Mesendoderm (in vitro differentiated cells): ENCODE data around the gene SPAG8.

Experiments used
- DNase-seq: peaks from one replicate; pipeline ENCODE4 v3.0.0; 2013
- H2AK5ac ChIP-seq: 2 replicates; pipeline ENCODE4 v1.6.1; 2013; ENCODE audit warnings: low read length, inconsistent platforms
- H2BK120ac ChIP-seq: 2 replicates; pipeline ENCODE4 v1.6.1; 2013; ENCODE audit warnings: low read depth, mild to moderate bottlenecking, low read length, moderate library complexity, mixed read lengths
- H2BK15ac ChIP-seq: replicated peaks from 2 replicates; pipeline ENCODE4 v1.6.1; 2013; ENCODE audit warnings: low read depth, mild to moderate bottlenecking, moderate library complexity
- H2BK5ac ChIP-seq: 2 replicates; pipeline ENCODE4 v1.6.1; 2013; ENCODE audit warnings: low read length, inconsistent platforms
- H3K18ac ChIP-seq: 2 replicates; pipeline ENCODE4 v1.6.1; 2013; ENCODE audit warnings: mild to moderate bottlenecking, low read length, mixed read lengths
- H3K23ac ChIP-seq: one replicate; pipeline ENCODE4 v1.6.1; 2013; ENCODE audit warnings: low read length
- H3K27ac ChIP-seq: 2 replicates; pipeline ENCODE4 v1.5.1; 2013; ENCODE audit warnings: low read depth, mild to moderate bottlenecking, inconsistent platforms, low read length, moderate library complexity
- H3K27me3 ChIP-seq: 2 replicates; pipeline ENCODE4 v1.6.1; 2013; ENCODE audit warnings: low read length, control low read depth, mild to moderate bottlenecking, inconsistent platforms; ENCODE audit not compliant: insufficient read depth, poor library complexity
- H3K36me3 ChIP-seq: 2 replicates; pipeline ENCODE4 v1.6.1; 2013; ENCODE audit warnings: low read length, inconsistent platforms; ENCODE audit not compliant: control insufficient read depth, insufficient read depth
- H3K4ac ChIP-seq: one replicate; pipeline ENCODE4 v1.6.1; 2013; ENCODE audit warnings: low read depth, mild to moderate bottlenecking, low read length, moderate library complexity
- H3K4me1 ChIP-seq: 2 replicates; pipeline ENCODE4 v1.6.1; 2013; ENCODE audit warnings: low read depth, low read length, inconsistent platforms; ENCODE audit not compliant: control insufficient read depth
- H3K4me2 ChIP-seq: 2 replicates; pipeline ENCODE4 v1.6.1; 2013; ENCODE audit warnings: low read length
- H3K4me3 ChIP-seq: 2 replicates; pipeline ENCODE4 v1.5.1; 2013; ENCODE audit warnings: mild to moderate bottlenecking, low read length
- H3K56ac ChIP-seq: one replicate; pipeline ENCODE4 v1.6.1; 2013; ENCODE audit warnings: low read length
- H3K79me1 ChIP-seq: 2 replicates; pipeline ENCODE4 v1.6.1; 2013; ENCODE audit warnings: low read length, inconsistent platforms
- H3K79me2 ChIP-seq: 2 replicates; pipeline ENCODE4 v1.6.1; 2013; ENCODE audit warnings: mild to moderate bottlenecking, low read length; ENCODE audit not compliant: control insufficient read depth, insufficient read depth
- H3K9ac ChIP-seq: 2 replicates; pipeline ENCODE4 v1.6.1; 2013; ENCODE audit warnings: low read length, inconsistent platforms
- H4K5ac ChIP-seq: one replicate; pipeline ENCODE4 v1.6.1; 2013; ENCODE audit warnings: low read length
- H4K8ac ChIP-seq: one replicate; pipeline ENCODE4 v1.6.1; 2013; ENCODE audit warnings: low read depth, mild to moderate bottlenecking, control low read depth, low read length, moderate library complexity
- WGBS: extraction: QIAGEN DNeasy Blood & Tissue Kit; methylation state at CpG from one replicate; pipeline ENCODE4 v1.1.7; 2013; ENCODE audit warnings: low lambda C conversion rate, missing lambda C conversion rate; ENCODE audit not compliant: insufficient coverage; ENCODE audit errors: extremely low coverage; 5-methylcytosine and 5-hydroxymethylcytosine counted together

SPAG8 gene

DNA sequence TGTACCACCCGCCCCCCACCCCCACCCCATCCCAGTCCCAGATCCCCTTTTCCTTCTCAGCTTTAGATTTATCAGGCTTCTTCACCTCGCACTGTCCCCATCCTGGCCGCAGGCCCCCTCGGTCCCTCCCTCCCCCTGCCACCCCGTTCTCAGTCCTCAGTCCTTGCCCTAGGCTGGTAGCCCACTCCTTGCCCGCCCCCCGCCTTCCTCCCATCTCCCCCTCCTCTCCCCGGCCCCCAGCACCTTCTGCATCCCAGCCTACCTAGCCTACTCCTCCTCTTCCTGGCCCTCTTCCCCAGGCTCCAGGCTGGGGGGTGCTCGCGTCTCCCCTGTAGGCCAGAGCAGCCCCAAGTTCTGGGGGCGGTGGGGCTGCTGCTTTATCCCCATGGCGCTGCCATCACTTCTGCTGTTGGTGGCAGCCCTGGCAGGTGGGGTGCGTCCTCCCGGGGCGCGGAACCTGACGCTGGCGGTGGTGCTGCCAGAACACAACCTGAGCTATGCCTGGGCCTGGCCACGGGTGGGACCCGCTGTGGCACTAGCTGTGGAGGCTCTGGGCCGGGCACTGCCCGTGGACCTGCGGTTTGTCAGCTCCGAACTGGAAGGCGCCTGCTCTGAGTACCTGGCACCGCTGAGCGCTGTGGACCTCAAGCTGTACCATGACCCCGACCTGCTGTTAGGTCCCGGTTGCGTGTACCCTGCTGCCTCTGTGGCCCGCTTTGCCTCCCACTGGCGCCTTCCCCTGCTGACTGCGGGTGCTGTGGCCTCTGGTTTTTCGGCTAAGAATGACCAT is 19.8 kb downstream of the SPAG8 start:
- Histone ChIP-seq H3K27me3 (no peaks in the 10 kb centered on the region), H3K9ac (no peak overlapping the region), H4K8ac (no peak overlapping the region), H2BK15ac (no peak overlapping the region), H3K18ac (peak overlapping the region; percentile 97), H3K4ac (peak overlapping the region; percentile 89), H3K4me2 (no peak overlapping the region), H3K56ac (peak overlapping the region; percentile 94), H3K23ac (peak overlapping the region; percentile 89), H2AK5ac (no peak overlapping the region), H3K79me1 (peaks cover 5% of the 10 kb centered on the region), H3K27ac (no peak overlapping the region), H3K4me3 (no peak overlapping the region), H3K79me2 (peaks cover 3% of the 10 kb centered on the region), H4K5ac (no peak overlapping the region), H2BK120ac (no peak overlapping the region), H2BK5ac (no peak overlapping the region), H3K4me1 (peaks cover 6% of the 10 kb centered on the region), H3K36me3 (no peaks in the 10 kb centered on the region)
- DNase-seq: no peak
- no CpG with 5 or more reads among the region's 34 CpGs for WGBS

DNA sequence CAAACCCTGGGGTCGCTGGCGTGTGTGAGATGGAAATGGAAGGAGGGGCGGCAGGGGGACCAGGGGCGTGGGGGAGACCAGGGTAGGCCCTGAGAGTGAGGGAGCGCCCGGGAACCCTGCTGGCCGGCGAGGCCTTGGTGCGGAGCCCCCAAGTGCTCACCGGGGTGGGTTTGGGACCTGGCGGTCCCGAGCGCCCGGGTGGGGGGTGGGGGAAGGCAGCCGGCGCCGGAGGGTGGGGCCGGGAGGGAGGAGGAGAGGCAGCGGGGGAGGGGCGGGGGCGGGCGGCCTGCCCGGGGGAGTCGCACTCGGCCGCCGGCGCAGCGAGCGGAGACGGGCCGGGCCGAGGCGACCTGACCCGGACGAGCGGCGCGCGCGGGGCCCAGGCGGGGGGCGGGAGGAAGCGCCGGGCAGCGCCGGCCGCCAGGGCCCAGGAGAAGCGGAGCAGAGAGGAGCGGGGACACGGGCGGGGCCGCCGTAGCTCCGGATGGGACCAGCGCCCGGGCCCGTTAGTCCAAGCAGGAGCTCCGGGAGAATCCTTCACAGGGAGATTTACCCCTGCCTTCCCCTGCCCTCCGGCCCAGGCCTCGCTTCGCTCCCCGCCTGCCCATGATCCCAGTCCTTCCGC is 20.7 kb downstream of the SPAG8 start, which contains the start of gene NPR2:
Gene NPR2 (plus strand): TSS at position 295 of the 625 bp plus-strand sequence. CDS start 818 bp downstream, outside the sequence.
- H3K79me1 ChIP-seq: peaks cover 5% of the 10 kb centered on the region
- H2BK15ac ChIP-seq: no peak within 1 kb of the TSS
- H3K27ac ChIP-seq: no peak within 1 kb of the TSS
- no peak within 1 kb of the TSS for H2BK5ac ChIP-seq
- peak within 1 kb of the TSS; percentile 70 for H3K4me2 ChIP-seq
- no peak within 1 kb of the TSS for H4K5ac ChIP-seq
- peak within 1 kb of the TSS; percentile 89 for H3K23ac ChIP-seq
- H3K4me3 ChIP-seq: peak within 1 kb of the TSS; percentile 52
- no peak within 1 kb of the TSS for H4K8ac ChIP-seq
- H3K4me1 ChIP-seq: peaks cover 3% of the 10 kb centered on the region
- H3K27me3 ChIP-seq: no peaks in the 10 kb centered on the region
- peak within 1 kb of the TSS; percentile 97 for H3K18ac ChIP-seq
- H2BK120ac ChIP-seq: peak within 1 kb of the TSS; percentile 11
- no peak within 1 kb of the TSS for H2AK5ac ChIP-seq
- peak within 1 kb of the TSS; percentile 89 for H3K4ac ChIP-seq
- H3K9ac ChIP-seq: peak within 1 kb of the TSS; percentile 84
- peak within 1 kb of the TSS; percentile 95 for H3K56ac ChIP-seq
- no peaks in the 10 kb centered on the region for H3K36me3 ChIP-seq
- peak; percentile 43 for DNase-seq
- WGBS: no CpG with 5 or more reads among the region's 64 CpGs
- peaks cover 3% of the 10 kb centered on the region for H3K79me2 ChIP-seq

- peak overlapping the region; percentile 95 for H3K56ac ChIP-seq
- H3K18ac ChIP-seq: peak overlapping the region; percentile 97
- peak overlapping the region; percentile 66 for H3K4me2 ChIP-seq
- H3K9ac ChIP-seq: peak overlapping the region; percentile 79
- H3K36me3 ChIP-seq: no peaks in the 10 kb centered on the region
- DNase-seq: peak; percentile 91
- no peak overlapping the region for H2AK5ac ChIP-seq
- H3K27me3 ChIP-seq: no peaks in the 10 kb centered on the region
- peaks cover 5% of the 10 kb centered on the region for H3K79me1 ChIP-seq
- no CpG with 5 or more reads among the region's 37 CpGs for WGBS
- H3K79me2 ChIP-seq: peaks cover 3% of the 10 kb centered on the region
- H2BK5ac ChIP-seq: no peak overlapping the region
- no peak overlapping the region for H3K27ac ChIP-seq
- no peak overlapping the region for H4K8ac ChIP-seq
- peak overlapping the region; percentile 89 for H3K4ac ChIP-seq
- peak overlapping the region; percentile 11 for H2BK120ac ChIP-seq
- no peak overlapping the region for H3K4me3 ChIP-seq
- H3K23ac ChIP-seq: no peak overlapping the region
- peaks cover 2% of the 10 kb centered on the region for H3K4me1 ChIP-seq
- no peak overlapping the region for H4K5ac ChIP-seq
- no peak overlapping the region for H2BK15ac ChIP-seq
Measured at GRCh38 chr9:35790385-35791296, 21.4 kb downstream of the SPAG8 start.

DNA sequence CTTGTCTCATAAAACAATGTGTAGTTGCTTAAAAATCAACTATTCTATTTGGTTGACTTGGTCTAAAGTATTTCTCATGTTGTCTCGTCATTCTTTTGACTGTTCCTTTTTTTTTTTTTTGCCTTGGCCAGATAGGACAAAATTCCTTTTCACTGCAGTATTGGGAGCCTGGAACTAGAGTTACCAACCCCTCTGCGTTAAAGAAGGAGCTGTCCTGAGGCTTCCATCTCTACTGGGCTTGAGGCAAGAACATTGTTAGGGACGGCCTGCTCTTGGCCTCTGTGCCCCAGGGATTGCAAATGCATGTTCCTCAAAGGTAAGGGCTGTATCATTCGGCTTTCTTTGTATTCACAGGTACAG is 22.1 kb downstream of the SPAG8 start:
- Histone ChIP-seq H2AK5ac (no peak overlapping the region), H3K27me3 (no peaks in the 10 kb centered on the region), H4K5ac (no peak overlapping the region), H3K23ac (no peak overlapping the region), H3K18ac (no peak overlapping the region), H3K4ac (no peak overlapping the region), H2BK15ac (no peak overlapping the region), H3K79me1 (peaks cover 5% of the 10 kb centered on the region), H3K4me3 (no peak overlapping the region), H3K9ac (no peak overlapping the region), H3K4me1 (peaks cover 2% of the 10 kb centered on the region), H4K8ac (no peak overlapping the region), H3K56ac (no peak overlapping the region), H3K79me2 (peaks cover 3% of the 10 kb centered on the region), H3K36me3 (no peaks in the 10 kb centered on the region), H2BK120ac (no peak overlapping the region), H3K4me2 (no peak overlapping the region), H3K27ac (no peak overlapping the region), H2BK5ac (no peak overlapping the region)
- DNase-seq: no peak
- WGBS: no CpG with 5 or more reads among the region's 4 CpGs

DNA sequence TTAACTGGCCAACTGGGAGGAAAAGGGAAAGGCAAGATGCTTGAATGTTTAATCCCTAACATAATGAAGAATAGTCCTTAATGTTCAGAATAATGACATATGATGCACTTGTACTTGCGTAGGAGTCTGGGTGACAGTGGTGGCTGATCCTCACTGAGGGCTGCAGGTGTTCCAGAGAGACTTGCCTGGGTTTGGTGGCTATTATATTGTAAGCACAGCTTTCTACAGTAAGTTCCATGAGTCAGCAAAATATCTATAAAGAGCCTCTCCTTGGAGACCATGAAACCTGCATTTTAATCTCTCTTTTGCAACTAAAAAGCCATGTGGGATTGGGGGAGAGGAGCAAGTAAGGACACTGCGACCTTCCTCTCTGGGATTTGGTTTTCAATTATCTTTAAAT is 22.5 kb downstream of the SPAG8 start:
- H3K4ac ChIP-seq: no peak overlapping the region
- peaks cover 3% of the 10 kb centered on the region for H3K79me2 ChIP-seq
- no peaks in the 10 kb centered on the region for H3K27me3 ChIP-seq
- H3K4me1 ChIP-seq: peaks cover 2% of the 10 kb centered on the region
- H3K9ac ChIP-seq: no peak overlapping the region
- no peak overlapping the region for H4K8ac ChIP-seq
- H2BK5ac ChIP-seq: no peak overlapping the region
- WGBS: no CpG with 5 or more reads among the region's 2 CpGs
- H2BK15ac ChIP-seq: no peak overlapping the region
- no peak overlapping the region for H2AK5ac ChIP-seq
- H3K56ac ChIP-seq: no peak overlapping the region
- H2BK120ac ChIP-seq: no peak overlapping the region
- no peak overlapping the region for H3K18ac ChIP-seq
- no peak overlapping the region for H3K4me2 ChIP-seq
- no peaks in the 10 kb centered on the region for H3K36me3 ChIP-seq
- no peak overlapping the region for H4K5ac ChIP-seq
- peaks cover 5% of the 10 kb centered on the region for H3K79me1 ChIP-seq
- DNase-seq: no peak
- H3K27ac ChIP-seq: no peak overlapping the region
- H3K4me3 ChIP-seq: no peak overlapping the region
- H3K23ac ChIP-seq: no peak overlapping the region
